Trophoblast cell (in vitro differentiated cells and primary cell): ENCODE results near the gene JAM3.

Experiments used
- DNase-seq, 2 donors: peaks; one replicate each; pipeline ENCODE4 v3.0.0-alpha.2; 2016
- H2AFZ ChIP-seq: 2 replicates; pipeline ENCODE4 v1.6.1; 2013; ENCODE audit warnings: low read length, moderate library complexity, mild to moderate bottlenecking; ENCODE audit not compliant: insufficient read depth, poor library complexity
- H2AK5ac ChIP-seq: 2 replicates; pipeline ENCODE4 v1.6.1; 2013; ENCODE audit warnings: mild to moderate bottlenecking, low read length
- H2BK120ac ChIP-seq: 2 replicates; pipeline ENCODE4 v1.6.1; 2013; ENCODE audit warnings: low read length, mild to moderate bottlenecking, moderate library complexity; ENCODE audit not compliant: insufficient read depth, poor library complexity
- H2BK12ac ChIP-seq: 2 replicates; pipeline ENCODE4 v1.6.1; 2013; ENCODE audit warnings: mild to moderate bottlenecking, low read length, moderate library complexity
- H2BK5ac ChIP-seq: 2 replicates; pipeline ENCODE4 v1.6.1; 2013; ENCODE audit warnings: low read length, low read depth, moderate library complexity, mild to moderate bottlenecking; ENCODE audit not compliant: poor library complexity
- H3K14ac ChIP-seq: 2 replicates; pipeline ENCODE4 v1.6.1; 2013; ENCODE audit warnings: mild to moderate bottlenecking, low read length
- H3K18ac ChIP-seq: 2 replicates; pipeline ENCODE4 v1.6.1; 2013; ENCODE audit warnings: mild to moderate bottlenecking, low read length
- H3K23ac ChIP-seq: 2 replicates; pipeline ENCODE4 v1.6.1; 2013; ENCODE audit warnings: low read length
- H3K27ac ChIP-seq: 2 replicates; pipeline ENCODE4 v1.5.1; 2013; ENCODE audit warnings: low read depth, mild to moderate bottlenecking, inconsistent platforms, low read length, moderate library complexity
- H3K27me3 ChIP-seq: 2 replicates; pipeline ENCODE4 v1.6.1; 2013; ENCODE audit warnings: inconsistent platforms, mild to moderate bottlenecking, low read length, moderate library complexity; ENCODE audit not compliant: insufficient read depth
- H3K36me3 ChIP-seq, 2 experiments: 1 replicate in 1 of 2; 2 replicates in 1 of 2; pipeline ENCODE4 v1.6.1; 2013; ENCODE audit warnings: low read length in 2 of 2, mild to moderate bottlenecking in 2 of 2, moderate library complexity in 1 of 2; ENCODE audit not compliant: insufficient read depth in 2 of 2, control insufficient read depth in 1 of 2
- H3K4ac ChIP-seq: 2 replicates; pipeline ENCODE4 v1.6.1; 2013; ENCODE audit warnings: low read depth, mild to moderate bottlenecking, low read length, moderate library complexity
- H3K4me1 ChIP-seq, 2 experiments: 1 replicate in 1 of 2; 2 replicates in 1 of 2; pipeline ENCODE4 v1.6.1; 2013; ENCODE audit warnings: low read length in 2 of 2, mild to moderate bottlenecking in 2 of 2, moderate library complexity in 1 of 2; ENCODE audit not compliant: insufficient read depth in 2 of 2, control insufficient read depth in 1 of 2
- H3K4me2 ChIP-seq: 2 replicates; pipeline ENCODE4 v1.6.1; 2013; ENCODE audit warnings: inconsistent platforms, mild to moderate bottlenecking, low read length, moderate library complexity
- H3K4me3 ChIP-seq: 2 replicates; pipeline ENCODE4 v1.5.1; 2013; ENCODE audit warnings: mild to moderate bottlenecking, low read depth, low read length, inconsistent platforms
- H3K79me1 ChIP-seq: one replicate; pipeline ENCODE4 v1.6.1; 2013; ENCODE audit warnings: low read length
- H3K79me2 ChIP-seq: 2 replicates; pipeline ENCODE4 v1.6.1; 2013; ENCODE audit warnings: low read length, mild to moderate bottlenecking; ENCODE audit not compliant: control insufficient read depth, insufficient read depth, poor library complexity
- H3K9ac ChIP-seq: 2 replicates; pipeline ENCODE4 v1.6.1; 2013; ENCODE audit warnings: mild to moderate bottlenecking, low read length
- H3K9me3 ChIP-seq: 2 replicates; pipeline ENCODE4 v1.6.1; 2013; ENCODE audit warnings: low read depth, mild to moderate bottlenecking, control low read depth, inconsistent platforms, low read length; ENCODE audit not compliant: insufficient read depth
- H4K12ac ChIP-seq: 2 replicates; pipeline ENCODE4 v1.6.1; 2013; ENCODE audit warnings: low read depth, mild to moderate bottlenecking, low read length, moderate library complexity
- H4K8ac ChIP-seq: 2 replicates; pipeline ENCODE4 v1.6.1; 2013; ENCODE audit warnings: low read depth, mild to moderate bottlenecking, low read length, moderate library complexity
- H4K91ac ChIP-seq: one replicate; pipeline ENCODE4 v1.6.1; 2013; ENCODE audit warnings: low read depth, mild to moderate bottlenecking, low read length, moderate library complexity
- WGBS: extraction: QIAGEN DNeasy Blood & Tissue Kit; methylation state at CpG from one replicate; pipeline ENCODE4 v1.1.7; 2013; ENCODE audit warnings: missing lambda C conversion rate; ENCODE audit not compliant: insufficient read length, insufficient coverage; ENCODE audit errors: extremely low coverage; 5-methylcytosine and 5-hydroxymethylcytosine counted together

The JAM3 gene

DNA sequence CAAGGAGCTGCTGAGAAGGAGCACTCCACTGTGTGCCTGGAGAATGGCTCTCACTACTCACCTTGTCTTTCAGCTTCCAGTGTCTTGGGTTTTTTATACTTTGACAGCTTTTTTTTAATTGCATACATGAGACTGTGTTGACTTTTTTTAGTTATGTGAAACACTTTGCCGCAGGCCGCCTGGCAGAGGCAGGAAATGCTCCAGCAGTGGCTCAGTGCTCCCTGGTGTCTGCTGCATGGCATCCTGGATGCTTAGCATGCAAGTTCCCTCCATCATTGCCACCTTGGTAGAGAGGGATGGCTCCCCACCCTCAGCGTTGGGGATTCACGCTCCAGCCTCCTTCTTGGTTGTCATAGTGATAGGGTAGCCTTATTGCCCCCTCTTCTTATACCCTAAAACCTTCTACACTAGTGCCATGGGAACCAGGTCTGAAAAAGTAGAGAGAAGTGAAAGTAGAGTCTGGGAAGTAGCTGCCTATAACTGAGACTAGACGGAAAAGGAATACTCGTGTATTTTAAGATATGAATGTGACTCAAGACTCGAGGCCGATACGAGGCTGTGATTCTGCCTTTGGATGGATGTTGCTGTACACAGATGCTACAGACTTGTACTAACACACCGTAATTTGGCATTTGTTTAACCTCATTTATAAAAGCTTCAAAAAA, 82.3 kb downstream of the JAM3 start:
- H3K79me1 ChIP-seq = no peaks in the 10 kb centered on the region
- no CpG with 5 or more reads among the region's 10 CpGs for WGBS

DNA sequence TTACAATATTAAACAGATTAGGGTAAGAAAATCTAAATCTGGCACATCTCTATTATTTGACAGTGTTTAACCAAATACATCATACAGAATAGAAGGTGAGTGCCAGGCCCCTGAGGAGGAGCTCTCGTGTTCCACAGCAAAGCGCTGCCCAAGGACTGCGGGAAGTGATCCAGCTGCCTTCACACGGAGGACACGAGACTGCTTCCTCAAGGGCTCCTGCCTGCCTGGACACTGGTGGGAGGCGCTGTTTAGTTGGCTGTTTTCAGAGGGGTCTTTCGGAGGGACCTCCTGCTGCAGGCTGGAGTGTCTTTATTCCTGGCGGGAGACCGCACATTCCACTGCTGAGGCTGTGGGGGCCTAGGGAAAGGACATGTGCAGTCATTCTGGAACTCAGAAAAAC, 83.8 kb downstream of the JAM3 start:
- Histone ChIP-seq H3K79me2 (no peaks in the 10 kb centered on the region), H3K4me1 (no peaks in the 10 kb centered on the region), H3K9me3 (no peaks in the 10 kb centered on the region), H2BK5ac (no peak overlapping the region), H4K91ac (no peak overlapping the region), H2AFZ (no peak overlapping the region), H3K4ac (no peak overlapping the region), H3K27ac (no peak overlapping the region), H3K18ac (no peak overlapping the region), H3K14ac (no peak overlapping the region), H3K23ac (no peak overlapping the region), H4K12ac (no peak overlapping the region), H3K36me3 (peaks cover 49 to 63% of the 10 kb centered on the region in 2 experiments), H3K4me2 (no peak overlapping the region), H2BK120ac (no peak overlapping the region), H4K8ac (no peak overlapping the region), H2BK12ac (no peak overlapping the region), H2AK5ac (no peak overlapping the region), H3K27me3 (no peaks in the 10 kb centered on the region), H3K4me3 (no peak overlapping the region), H3K9ac (no peak overlapping the region), H3K79me1 (no peaks in the 10 kb centered on the region)
- DNase-seq = no peak
- WGBS = no CpG with 5 or more reads among the region's 9 CpGs

More for the DNA sequence above, 82.3 kb downstream of the JAM3 start:
- no peak overlapping the region for H2BK12ac ChIP-seq
- H4K91ac ChIP-seq = no peak overlapping the region
- no peak overlapping the region for H3K9ac ChIP-seq
- no peak overlapping the region for H3K4me2 ChIP-seq
- no peaks in the 10 kb centered on the region for H3K4me1 ChIP-seq
- no peak for DNase-seq
- H3K4me3 ChIP-seq = peak overlapping the region; percentile 25
- H4K12ac ChIP-seq = no peak overlapping the region
- H3K79me2 ChIP-seq = no peaks in the 10 kb centered on the region
- no peak overlapping the region for H2BK5ac ChIP-seq
- H3K36me3 ChIP-seq = peaks cover 43 to 57% of the 10 kb centered on the region in 2 experiments
- no peak overlapping the region for H4K8ac ChIP-seq
- H2BK120ac ChIP-seq = no peak overlapping the region
- H3K27ac ChIP-seq = no peak overlapping the region
- H3K23ac ChIP-seq = no peak overlapping the region
- H3K14ac ChIP-seq = no peak overlapping the region
- H2AK5ac ChIP-seq = no peak overlapping the region
- H3K27me3 ChIP-seq = no peaks in the 10 kb centered on the region
- H3K18ac ChIP-seq = no peak overlapping the region
- no peaks in the 10 kb centered on the region for H3K9me3 ChIP-seq
- H2AFZ ChIP-seq = no peak overlapping the region
- H3K4ac ChIP-seq = no peak overlapping the region

DNA sequence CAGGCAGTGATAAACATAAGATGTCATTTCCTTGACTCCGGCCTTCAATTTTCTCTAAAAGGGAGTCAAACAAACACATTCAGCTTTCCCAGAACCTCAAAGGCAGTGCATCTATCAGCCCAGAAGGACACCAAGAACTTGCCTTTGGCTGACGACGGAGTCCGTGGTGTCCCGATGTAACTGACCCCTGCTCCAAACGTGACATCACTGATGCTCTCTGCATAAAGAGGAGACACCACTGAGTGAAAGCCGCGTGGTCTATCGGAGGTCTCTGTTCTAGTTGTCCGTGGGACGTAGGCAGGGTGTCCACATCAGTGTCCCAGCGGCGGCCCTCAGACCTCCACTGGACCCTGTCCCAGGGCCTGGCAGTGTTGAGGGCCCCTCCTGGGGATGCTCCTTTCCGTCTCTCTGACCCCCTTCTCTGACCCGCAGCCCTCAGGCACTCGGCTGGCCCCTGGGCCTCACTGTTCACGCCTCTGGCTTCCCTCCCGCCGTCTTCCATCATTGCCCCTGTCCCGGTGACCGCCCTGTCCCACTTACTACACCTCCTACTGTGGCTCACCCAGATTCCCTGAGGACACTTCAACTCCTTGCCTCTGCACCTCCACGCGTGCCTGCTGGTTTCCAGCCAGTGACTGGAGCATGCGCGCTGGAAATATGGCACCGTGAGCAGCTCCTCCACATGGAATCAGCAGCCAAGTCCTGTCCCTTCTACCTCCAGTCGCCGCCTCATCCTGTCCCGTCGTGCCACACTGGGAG, 84.5 kb downstream of the JAM3 start:
- Histone ChIP-seq H2AFZ (no peak overlapping the region), H4K8ac (no peak overlapping the region), H3K23ac (no peak overlapping the region), H2AK5ac (no peak overlapping the region), H3K9ac (no peak overlapping the region), H2BK12ac (no peak overlapping the region), H3K4ac (no peak overlapping the region), H4K12ac (no peak overlapping the region), H3K79me2 (no peaks in the 10 kb centered on the region), H3K4me1 (no peaks in the 10 kb centered on the region), H3K27me3 (no peaks in the 10 kb centered on the region), H4K91ac (no peak overlapping the region), H3K9me3 (no peaks in the 10 kb centered on the region), H3K27ac (no peak overlapping the region), H3K14ac (no peak overlapping the region), H2BK5ac (no peak overlapping the region), H3K36me3 (peaks cover 54 to 70% of the 10 kb centered on the region in 2 experiments), H2BK120ac (no peak overlapping the region), H3K79me1 (no peaks in the 10 kb centered on the region), H3K4me3 (no peak overlapping the region), H3K18ac (no peak overlapping the region), H3K4me2 (no peak overlapping the region)
- no peak for DNase-seq
- WGBS = no CpG with 5 or more reads among the region's 30 CpGs

DNA sequence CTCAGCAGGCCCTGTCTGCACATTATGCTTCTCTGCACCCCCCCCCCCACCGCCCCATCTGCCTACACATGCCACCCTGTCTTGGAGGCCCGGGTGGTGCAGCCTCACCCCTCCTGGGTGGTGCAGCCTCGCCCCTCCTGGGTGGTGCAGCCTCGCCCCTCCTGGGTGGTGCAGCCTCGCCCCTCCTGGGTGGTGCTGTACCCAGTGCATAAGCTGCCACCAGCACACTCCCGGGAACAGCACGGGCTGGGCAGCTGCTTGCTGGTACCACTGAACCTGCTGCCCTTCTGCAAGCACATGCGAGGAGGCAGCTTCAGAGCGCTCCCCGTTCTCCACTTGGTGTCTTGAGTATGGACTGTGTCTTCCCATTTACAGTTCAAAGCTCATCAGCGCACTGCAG, 85.6 kb downstream of the JAM3 start:
- no peak overlapping the region for H2BK5ac ChIP-seq
- no peak overlapping the region for H2BK120ac ChIP-seq
- H3K4me3 ChIP-seq = no peak overlapping the region
- H3K23ac ChIP-seq = no peak overlapping the region
- H2AFZ ChIP-seq = no peak overlapping the region
- H2BK12ac ChIP-seq = no peak overlapping the region
- H3K27ac ChIP-seq = no peak overlapping the region
- no peak overlapping the region for H2AK5ac ChIP-seq
- H3K27me3 ChIP-seq = no peaks in the 10 kb centered on the region
- no peak overlapping the region for H4K12ac ChIP-seq
- no peaks in the 10 kb centered on the region for H3K9me3 ChIP-seq
- no peak overlapping the region for H3K4ac ChIP-seq
- no peak overlapping the region for H3K14ac ChIP-seq
- WGBS = no CpG with 5 or more reads among the region's 11 CpGs
- H3K36me3 ChIP-seq = peaks cover 54 to 64% of the 10 kb centered on the region in 2 experiments
- H3K18ac ChIP-seq = no peak overlapping the region
- no peak overlapping the region for H4K91ac ChIP-seq
- H3K79me2 ChIP-seq = no peaks in the 10 kb centered on the region
- H3K4me1 ChIP-seq = no peaks in the 10 kb centered on the region
- H3K79me1 ChIP-seq = no peaks in the 10 kb centered on the region
- no peak overlapping the region for H4K8ac ChIP-seq
- no peak overlapping the region for H3K9ac ChIP-seq
- DNase-seq = no peak
- no peak overlapping the region for H3K4me2 ChIP-seq
